Stimulated activated naive CD8-positive, alpha-beta T cell treated with anti-CD3 and anti-CD28 coated beads, Interleukin-15, amount 100 ng/mL, for 72 hours (primary cell): ENCODE data around the gene NTM.
"Not testable (repeated sequence)": the region's sequence is repeated elsewhere in the genome, so short reads cannot be mapped to it uniquely, and the experiment has no call there.

ENCODE experiments used
- ATAC-seq: fragments of 150-1000 bp; cut with Tn5 transposase; 2 replicates; pipeline ENCODE4 v1.10.0; 2021; ENCODE audit warnings: mild to moderate bottlenecking, moderate library complexity
- DNase-seq, 2 donors: peaks; one replicate each; pipeline ENCODE4 v3.0.0; 2021 to 2022
- H3K27ac Mint-ChIP-seq, 2 donors: one replicate each; pipeline ENCODE4 v1.8.0; 2022; ENCODE audit warnings: mild to moderate bottlenecking in 2 of 2, mixed read lengths in 2 of 2, moderate library complexity in 2 of 2
- H3K27me3 Mint-ChIP-seq: one replicate; pipeline ENCODE4 v1.8.0; 2022; ENCODE audit warnings: mixed read lengths
- H3K4me1 Mint-ChIP-seq: one replicate; pipeline ENCODE4 v1.8.0; 2022; ENCODE audit warnings: mild to moderate bottlenecking, mixed read lengths
- H3K4me3 Mint-ChIP-seq, 2 donors: one replicate each; pipeline ENCODE4 v1.8.0; 2022; ENCODE audit warnings: mild to moderate bottlenecking in 2 of 2, mixed read lengths in 2 of 2, moderate library complexity in 1 of 2
- H3K9me3 Mint-ChIP-seq, 2 donors: one replicate each; pipeline ENCODE4 v1.8.0; 2022; ENCODE audit warnings: mixed read lengths in 2 of 2

Gene NTM

GRCh38 chr11:131904756-131905155 lies 534.3 kb downstream of the NTM start:
- ATAC-seq: no peak

GRCh38 chr11:131906963-131907362 lies 536.5 kb downstream of the NTM start:
- peaks cover 54% of the 10 kb centered on the region for H3K27me3 Mint-ChIP-seq
- no peak for ATAC-seq
- H3K4me1 Mint-ChIP-seq: no peaks in the 10 kb centered on the region
- H3K4me3 Mint-ChIP-seq: no peak overlapping the region
- no peak overlapping the region for H3K27ac Mint-ChIP-seq
- no peak for DNase-seq
- H3K9me3 Mint-ChIP-seq: no peaks in the 10 kb centered on the region

More at GRCh38 chr11:131904756-131905155, 534.3 kb downstream of the NTM start:
- Mint-ChIP-seq H3K4me1 (no peaks in the 10 kb centered on the region), H3K27me3 (peaks cover 34% of the 10 kb centered on the region), H3K9me3 (no peaks in the 10 kb centered on the region), H3K27ac (no peak overlapping the region), H3K4me3 (no peak overlapping the region)
- no peak for DNase-seq

GRCh38 chr11:131907371-131907770 lies 537.0 kb downstream of the NTM start:
- no peak overlapping the region for H3K4me3 Mint-ChIP-seq
- no peaks in the 10 kb centered on the region for H3K4me1 Mint-ChIP-seq
- no peak for ATAC-seq
- DNase-seq: no peak
- peaks cover 58% of the 10 kb centered on the region for H3K27me3 Mint-ChIP-seq
- H3K9me3 Mint-ChIP-seq: no peaks in the 10 kb centered on the region
- H3K27ac Mint-ChIP-seq: no peak overlapping the region

- ATAC-seq: no peak
- H3K27me3 Mint-ChIP-seq: peaks cover 67% of the 10 kb centered on the region
- no peaks in the 10 kb centered on the region for H3K4me1 Mint-ChIP-seq
Observed at GRCh38 chr11:131908316-131908715, 537.9 kb downstream of the NTM start.

GRCh38 chr11:131909426-131910177 lies 539.2 kb downstream of the NTM start:
- H3K4me3 Mint-ChIP-seq: no peak overlapping the region
- H3K27me3 Mint-ChIP-seq: peaks cover 80% of the 10 kb centered on the region
- H3K4me1 Mint-ChIP-seq: no peaks in the 10 kb centered on the region
- H3K9me3 Mint-ChIP-seq: no peaks in the 10 kb centered on the region
- no peak overlapping the region for H3K27ac Mint-ChIP-seq
- no peak for DNase-seq
- no peak for ATAC-seq

More at GRCh38 chr11:131908316-131908715, 537.9 kb downstream of the NTM start:
- H3K4me3 Mint-ChIP-seq: no peak overlapping the region
- no peaks in the 10 kb centered on the region for H3K9me3 Mint-ChIP-seq
- no peak for DNase-seq
- no peak overlapping the region for H3K27ac Mint-ChIP-seq

- Mint-ChIP-seq H3K9me3 (peaks cover 0 to under 1% of the 10 kb centered on the region in 2 donors), H3K27me3 (peaks cover 86% of the 10 kb centered on the region), H3K4me3 (no peak overlapping the region), H3K27ac (no peak overlapping the region), H3K4me1 (no peaks in the 10 kb centered on the region)
- ATAC-seq (no peak), DNase-seq (no peak)
Observed at GRCh38 chr11:131910178-131910522, 539.7 kb downstream of the NTM start.

GRCh38 chr11:131910523-131911387 lies 540.3 kb downstream of the NTM start:
- no peak overlapping the region for H3K27ac Mint-ChIP-seq
- H3K27me3 Mint-ChIP-seq: peaks cover 90% of the 10 kb centered on the region
- no peaks in the 10 kb centered on the region for H3K4me1 Mint-ChIP-seq
- DNase-seq (no peak), ATAC-seq (no peak)
- H3K9me3 Mint-ChIP-seq: peaks cover 0 to 6% of the 10 kb centered on the region in 2 donors
- no peak overlapping the region for H3K4me3 Mint-ChIP-seq

- not testable (repeated sequence) for H3K4me3 Mint-ChIP-seq, ATAC-seq, H3K4me1 Mint-ChIP-seq, H3K9me3 Mint-ChIP-seq, DNase-seq, H3K27ac Mint-ChIP-seq
- H3K27me3 Mint-ChIP-seq: peaks cover 87% of the 10 kb centered on the region
Observed at GRCh38 chr11:131911388-131912032, 541.1 kb downstream of the NTM start.

GRCh38 chr11:131912134-131912533 lies 541.7 kb downstream of the NTM start:
- no peak overlapping the region for H3K4me3 Mint-ChIP-seq

GRCh38 chr11:131913267-131913666 lies 542.9 kb downstream of the NTM start:
- peaks cover 80% of the 10 kb centered on the region for H3K27me3 Mint-ChIP-seq
- H3K27ac Mint-ChIP-seq: no peak overlapping the region
- peaks cover 0 to 18% of the 10 kb centered on the region in 2 donors for H3K9me3 Mint-ChIP-seq
- ATAC-seq: no peak
- no peaks in the 10 kb centered on the region for H3K4me1 Mint-ChIP-seq
- no peak for DNase-seq
- H3K4me3 Mint-ChIP-seq: no peak overlapping the region

More at GRCh38 chr11:131912134-131912533, 541.7 kb downstream of the NTM start:
- H3K27ac Mint-ChIP-seq: no peak overlapping the region
- H3K27me3 Mint-ChIP-seq: peaks cover 86% of the 10 kb centered on the region
- DNase-seq (no peak), ATAC-seq (no peak)
- H3K9me3 Mint-ChIP-seq: peaks cover 0 to 15% of the 10 kb centered on the region in 2 donors
- H3K4me1 Mint-ChIP-seq: no peaks in the 10 kb centered on the region

GRCh38 chr11:131914361-131914774 lies 544.0 kb downstream of the NTM start:
- Mint-ChIP-seq H3K4me1 (no peaks in the 10 kb centered on the region), H3K27me3 (peaks cover 69% of the 10 kb centered on the region), H3K4me3 (no peak overlapping the region), H3K9me3 (peaks cover 0 to 18% of the 10 kb centered on the region in 2 donors), H3K27ac (no peak overlapping the region)
- ATAC-seq: no peak
- no peak for DNase-seq

- Mint-ChIP-seq H3K27me3 (peaks cover 48% of the 10 kb centered on the region), H3K27ac (no peak overlapping the region), H3K9me3 (peaks cover 0 to 18% of the 10 kb centered on the region in 2 donors), H3K4me1 (no peaks in the 10 kb centered on the region), H3K4me3 (no peak overlapping the region)
- DNase-seq (no peak), ATAC-seq (no peak)
Observed at GRCh38 chr11:131916638-131917037, 546.2 kb downstream of the NTM start.

- ATAC-seq (no peak), DNase-seq (no peak)
- H3K27me3 Mint-ChIP-seq: peaks cover 44% of the 10 kb centered on the region
- no peaks in the 10 kb centered on the region for H3K4me1 Mint-ChIP-seq
- no peak overlapping the region for H3K27ac Mint-ChIP-seq
- H3K4me3 Mint-ChIP-seq: no peak overlapping the region
- H3K9me3 Mint-ChIP-seq: peaks cover 0 to 18% of the 10 kb centered on the region in 2 donors
Observed at GRCh38 chr11:131917634-131918384, 547.4 kb downstream of the NTM start.

- Mint-ChIP-seq H3K4me3 (no peak overlapping the region), H3K9me3 (peaks cover 0 to 18% of the 10 kb centered on the region in 2 donors), H3K4me1 (no peaks in the 10 kb centered on the region), H3K27ac (no peak overlapping the region), H3K27me3 (peaks cover 36% of the 10 kb centered on the region)
- DNase-seq (no peak), ATAC-seq (no peak)
Observed at GRCh38 chr11:131918663-131919062, 548.2 kb downstream of the NTM start.

GRCh38 chr11:131922220-131922619 lies 551.8 kb downstream of the NTM start:
- H3K27me3 Mint-ChIP-seq: peaks cover 19% of the 10 kb centered on the region
- no peaks in the 10 kb centered on the region for H3K4me1 Mint-ChIP-seq
- no peak overlapping the region for H3K4me3 Mint-ChIP-seq
- peaks cover 0 to 3% of the 10 kb centered on the region in 2 donors for H3K9me3 Mint-ChIP-seq
- no peak for ATAC-seq
- H3K27ac Mint-ChIP-seq: no peak overlapping the region
- no peak for DNase-seq
